Endothelial cell (in vitro differentiated cells): ENCODE results near the gene ULK3. TPM values are rescaled to one million over a fixed set of nuclear protein-coding genes. Genes with fewer than 3 reads are reported as not detected.

Experiments used
- DNase-seq: peaks from one replicate; pipeline ENCODE4 v3.0.0; 2021; ENCODE audit warnings: low spot score
- H3K27ac Mint-ChIP-seq: one replicate; pipeline ENCODE4 v1.8.0; 2021; ENCODE audit warnings: mixed read lengths, inconsistent platforms; ENCODE audit not compliant: unreplicated experiment
- H3K27me3 Mint-ChIP-seq: one replicate; pipeline ENCODE4 v1.8.0; 2021; ENCODE audit warnings: mild to moderate bottlenecking, moderate library complexity, mixed read lengths, inconsistent platforms; ENCODE audit not compliant: unreplicated experiment
- H3K36me3 Mint-ChIP-seq: one replicate; pipeline ENCODE4 v1.8.0; 2021; ENCODE audit warnings: mild to moderate bottlenecking, low read depth, mixed read lengths, inconsistent platforms; ENCODE audit not compliant: unreplicated experiment
- H3K4me1 Mint-ChIP-seq: one replicate; pipeline ENCODE4 v1.8.0; 2021; ENCODE audit warnings: mild to moderate bottlenecking, mixed read lengths, inconsistent platforms; ENCODE audit not compliant: unreplicated experiment
- H3K4me3 Mint-ChIP-seq: one replicate; pipeline ENCODE4 v1.8.0; 2021; ENCODE audit warnings: mild to moderate bottlenecking, mixed read lengths, inconsistent platforms; ENCODE audit not compliant: unreplicated experiment
- H3K9me3 Mint-ChIP-seq: one replicate; pipeline ENCODE4 v1.8.0; 2021; ENCODE audit warnings: mixed read lengths, inconsistent platforms; ENCODE audit not compliant: unreplicated experiment
- CTCF ChIP-seq: fragments of 200-600 bp; sonication (generic); IDR thresholded peaks from one replicate; pipeline ENCODE4 v1.5.0; 2021; ENCODE audit warnings: antibody characterized with exemption; ENCODE audit not compliant: unreplicated experiment
- total RNA-seq: library from RNA; stranded (reverse); fragmentation: NEBNext Ultra II Directional; extraction: Animal tissue kit (Norgen Biotek cat#: 25700); gene quantifications from one replicate; pipeline ENCODE4 v1.2.1, GENCODE V29; 2021; ENCODE audit not compliant: unreplicated experiment

Gene ULK3
- total RNA-seq, 1 donor from 2014 or later: 25.6 TPM

- Mint-ChIP-seq H3K27ac (no peak overlapping the region), H3K9me3 (no peaks in the 10 kb centered on the region), H3K4me3 (no peak overlapping the region), H3K27me3 (peaks cover 6% of the 10 kb centered on the region), H3K4me1 (peaks cover 4% of the 10 kb centered on the region), H3K36me3 (peaks cover under 1% of the 10 kb centered on the region)
- TF ChIP-seq CTCF: no peak
- no peak for DNase-seq
Measured at GRCh38 chr15:74809956-74810355, 33.0 kb downstream of the ULK3 start.

- Mint-ChIP-seq H3K4me3 (no peak overlapping the region), H3K27me3 (peaks cover 10% of the 10 kb centered on the region), H3K27ac (no peak overlapping the region), H3K9me3 (no peaks in the 10 kb centered on the region), H3K4me1 (peaks cover 4% of the 10 kb centered on the region), H3K36me3 (peaks cover 5% of the 10 kb centered on the region)
- TF ChIP-seq CTCF: no peak
- DNase-seq: no peak
Measured at GRCh38 chr15:74809242-74809641, 33.7 kb downstream of the ULK3 start.

- Mint-ChIP-seq H3K36me3 (peaks cover 9% of the 10 kb centered on the region), H3K27me3 (peaks cover 10% of the 10 kb centered on the region), H3K27ac (no peak overlapping the region), H3K4me3 (no peak overlapping the region), H3K9me3 (no peaks in the 10 kb centered on the region), H3K4me1 (peaks cover 4% of the 10 kb centered on the region)
- DNase-seq: no peak
- no peak for TF ChIP-seq CTCF
Measured at GRCh38 chr15:74808840-74809229, 34.1 kb downstream of the ULK3 start.

GRCh38 chr15:74808078-74808839 is 34.7 kb downstream of the ULK3 start:
- no peak for TF ChIP-seq CTCF
- Mint-ChIP-seq H3K4me3 (no peak overlapping the region), H3K9me3 (no peaks in the 10 kb centered on the region), H3K27ac (no peak overlapping the region), H3K27me3 (peaks cover 10% of the 10 kb centered on the region), H3K4me1 (peaks cover 4% of the 10 kb centered on the region), H3K36me3 (peaks cover 11% of the 10 kb centered on the region)
- no peak for DNase-seq

- Mint-ChIP-seq H3K36me3 (peaks cover 11% of the 10 kb centered on the region), H3K9me3 (no peaks in the 10 kb centered on the region), H3K27me3 (peaks cover 11% of the 10 kb centered on the region), H3K4me3 (no peak overlapping the region), H3K4me1 (peaks cover 4% of the 10 kb centered on the region), H3K27ac (no peak overlapping the region)
- no peak for DNase-seq
- TF ChIP-seq CTCF: no peak
Measured at GRCh38 chr15:74807282-74807681, 35.7 kb downstream of the ULK3 start.
